ENCODE measurements around the gene BMX. TPM values are rescaled to one million over a fixed set of nuclear protein-coding genes. Genes with fewer than 3 reads are reported as not detected.

Gene BMX
- total and polyA plus RNA-seq, 9 donors: 1.5 to 2.5 (median 2.0) TPM

DNA sequence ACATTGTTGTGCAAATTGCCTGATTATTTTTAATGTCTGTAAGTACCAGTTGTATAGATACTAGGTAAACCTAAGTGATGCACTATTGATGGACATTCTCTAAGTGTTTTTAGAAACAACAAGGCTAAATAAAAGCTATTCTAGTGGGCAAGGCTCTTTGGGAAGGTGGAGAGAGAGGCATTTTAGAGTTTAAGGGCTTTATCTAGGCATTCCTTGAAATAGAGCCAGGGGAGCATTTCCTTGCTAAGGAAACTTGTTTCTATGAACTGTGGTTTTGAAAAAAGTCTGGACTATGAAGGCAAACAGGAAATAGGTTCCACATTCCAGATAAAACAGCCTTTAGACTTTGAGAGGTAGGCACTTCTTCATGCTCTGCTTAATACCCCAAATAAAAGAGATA lies 23.8 kb downstream of the BMX start:
- H3K27me3 ChIP-seq (ENCODE audit: control insufficient read depth, insufficient read depth, low read length): peaks cover 7% of the 10 kb centered on the region
- peak; percentile 11 for DNase-seq

DNA sequence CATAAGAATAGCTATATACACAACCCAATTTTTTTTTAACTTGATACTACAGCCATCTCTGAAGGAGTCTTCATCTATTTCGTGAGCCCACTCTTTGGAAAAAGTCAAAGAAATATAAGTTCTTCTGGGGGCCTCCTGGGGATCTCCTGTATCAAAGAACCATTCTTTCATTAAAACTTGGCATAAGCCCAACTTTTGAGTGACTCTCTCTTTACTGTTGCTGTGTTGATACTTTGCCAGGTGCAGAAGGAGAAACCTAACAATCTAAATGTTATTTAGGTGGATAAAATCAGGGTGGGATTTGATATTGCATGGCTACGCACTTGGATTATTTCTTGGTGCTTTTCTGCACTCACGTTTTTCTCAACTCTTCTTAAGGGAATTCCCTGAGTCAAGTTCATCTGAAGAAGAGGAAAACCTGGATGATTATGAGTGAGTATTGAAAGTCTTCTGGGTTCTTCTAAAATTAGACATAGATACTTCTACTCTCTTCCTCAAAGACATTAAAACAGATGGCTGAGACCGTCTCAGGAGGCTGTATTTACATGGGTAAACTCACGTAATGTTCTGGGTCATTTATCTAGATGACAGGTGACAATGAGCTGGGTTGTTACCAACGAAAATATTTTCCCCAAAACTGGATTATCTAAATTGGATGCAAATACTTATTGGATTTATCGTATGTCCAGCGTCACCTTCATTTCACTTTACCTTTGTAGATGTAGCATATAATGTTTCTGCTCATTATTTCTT lies 25.2 kb downstream of the BMX start:
- H3K9me3 ChIP-seq (replicated peaks; ENCODE audit: control insufficient read depth, low read depth, low read length): no peaks in the 10 kb centered on the region
- no peak overlapping the region for H3K27ac ChIP-seq (ENCODE audit: low read length)
- no peak overlapping the region for H3K4me3 ChIP-seq (ENCODE audit: low read length)
- no peaks in the 10 kb centered on the region for H3K4me1 ChIP-seq (ENCODE audit: control insufficient read depth, insufficient read depth, low read length)
- H3K36me3 ChIP-seq (ENCODE audit: control insufficient read depth, insufficient read depth, low read length): no peaks in the 10 kb centered on the region
- peaks cover 13% of the 10 kb centered on the region for H3K27me3 ChIP-seq (ENCODE audit: control insufficient read depth, insufficient read depth, low read length)
- no peak for DNase-seq
- WGBS (ENCODE audit: insufficient coverage): no CpG with 5 or more reads among the region's 8 CpGs

More for the DNA sequence above, 23.8 kb downstream of the BMX start:
- Histone ChIP-seq H3K36me3 (ENCODE audit: control insufficient read depth, insufficient read depth, low read length) (no peaks in the 10 kb centered on the region), H3K27ac (ENCODE audit: low read length) (no peak overlapping the region), H3K9me3 (replicated peaks; ENCODE audit: control insufficient read depth, low read depth, low read length) (no peaks in the 10 kb centered on the region), H3K4me3 (ENCODE audit: low read length) (no peak overlapping the region), H3K4me1 (ENCODE audit: control insufficient read depth, insufficient read depth, low read length) (no peaks in the 10 kb centered on the region)

DNA sequence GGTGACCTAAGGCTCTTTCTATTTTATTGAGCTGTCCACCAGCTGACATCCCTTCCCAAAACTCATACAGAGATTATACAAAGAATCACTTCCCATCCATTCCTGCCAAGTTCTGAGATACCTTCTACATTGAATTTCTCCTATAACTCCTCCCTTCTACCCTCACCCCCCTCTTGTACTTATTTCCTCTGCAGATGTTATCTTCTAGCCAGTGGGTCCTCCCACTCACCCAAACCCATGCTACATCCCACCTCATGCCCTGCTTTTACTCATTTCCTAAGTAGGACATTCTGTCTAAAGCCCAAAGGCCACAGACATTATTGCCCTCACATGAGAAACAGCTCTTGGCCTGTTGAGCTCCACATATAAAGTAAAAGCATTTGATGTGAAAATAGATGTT lies 28.6 kb downstream of the BMX start:
- Histone ChIP-seq H3K9me3 (replicated peaks; ENCODE audit: control insufficient read depth, low read depth, low read length) (no peaks in the 10 kb centered on the region), H3K27me3 (ENCODE audit: control insufficient read depth, insufficient read depth, low read length) (peaks cover 12% of the 10 kb centered on the region), H3K36me3 (ENCODE audit: control insufficient read depth, insufficient read depth, low read length) (no peaks in the 10 kb centered on the region), H3K4me1 (ENCODE audit: control insufficient read depth, insufficient read depth, low read length) (no peaks in the 10 kb centered on the region), H3K27ac (ENCODE audit: low read length) (no peak overlapping the region), H3K4me3 (ENCODE audit: low read length) (no peak overlapping the region)
- DNase-seq: no peak

GRCh38 chrX:15530318-15530717 lies 29.7 kb downstream of the BMX start:
- H3K27ac ChIP-seq (ENCODE audit: low read length): no peak overlapping the region
- H3K36me3 ChIP-seq (ENCODE audit: control insufficient read depth, insufficient read depth, low read length): no peaks in the 10 kb centered on the region
- no peaks in the 10 kb centered on the region for H3K9me3 ChIP-seq (replicated peaks; ENCODE audit: control insufficient read depth, low read depth, low read length)
- WGBS (ENCODE audit: insufficient coverage): 53% methylated on average over 4 of the region's 6 CpGs
- no peaks in the 10 kb centered on the region for H3K4me1 ChIP-seq (ENCODE audit: control insufficient read depth, insufficient read depth, low read length)
- peaks cover 12% of the 10 kb centered on the region for H3K27me3 ChIP-seq (ENCODE audit: control insufficient read depth, insufficient read depth, low read length)
- H3K4me3 ChIP-seq (ENCODE audit: low read length): no peak overlapping the region
- DNase-seq: no peak

DNA sequence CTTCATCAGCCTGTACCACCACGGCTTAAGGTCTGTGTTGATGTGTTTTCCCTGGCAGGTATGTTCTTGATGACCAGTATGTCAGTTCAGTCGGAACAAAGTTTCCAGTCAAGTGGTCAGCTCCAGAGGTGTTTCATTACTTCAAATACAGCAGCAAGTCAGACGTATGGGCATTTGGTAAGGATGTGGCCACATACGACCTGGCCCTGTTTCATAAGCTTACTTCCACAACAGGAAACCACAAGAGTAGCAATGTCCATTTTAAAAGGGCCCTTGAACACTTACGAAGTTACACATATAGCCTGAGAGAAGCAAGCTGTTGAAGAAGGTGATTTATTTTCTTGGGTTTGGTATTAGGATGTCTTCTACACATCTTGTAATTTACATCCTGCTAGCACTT lies 46.1 kb downstream of the BMX start:
- Histone ChIP-seq H3K27ac (ENCODE audit: low read length) (no peak overlapping the region), H3K9me3 (replicated peaks; ENCODE audit: control insufficient read depth, low read depth, low read length) (no peaks in the 10 kb centered on the region), H3K4me3 (ENCODE audit: low read length) (no peak overlapping the region), H3K36me3 (ENCODE audit: control insufficient read depth, insufficient read depth, low read length) (no peaks in the 10 kb centered on the region), H3K4me1 (ENCODE audit: control insufficient read depth, insufficient read depth, low read length) (no peaks in the 10 kb centered on the region), H3K27me3 (ENCODE audit: control insufficient read depth, insufficient read depth, low read length) (peaks cover 34% of the 10 kb centered on the region)
- 40% methylated on average over 1 of the region's 5 CpGs for WGBS (ENCODE audit: insufficient coverage)
- DNase-seq: no peak

GRCh38 chrX:15547356-15547755 lies 46.7 kb downstream of the BMX start:
- no peaks in the 10 kb centered on the region for H3K9me3 ChIP-seq (replicated peaks; ENCODE audit: control insufficient read depth, low read depth, low read length)
- WGBS (ENCODE audit: insufficient coverage): no CpG with 5 or more reads among the region's 2 CpGs
- H3K4me3 ChIP-seq (ENCODE audit: low read length): no peak overlapping the region
- H3K36me3 ChIP-seq (ENCODE audit: control insufficient read depth, insufficient read depth, low read length): no peaks in the 10 kb centered on the region
- H3K27ac ChIP-seq (ENCODE audit: low read length): no peak overlapping the region
- DNase-seq: no peak
- H3K4me1 ChIP-seq (ENCODE audit: control insufficient read depth, insufficient read depth, low read length): no peaks in the 10 kb centered on the region
- H3K27me3 ChIP-seq (ENCODE audit: control insufficient read depth, insufficient read depth, low read length): peaks cover 31% of the 10 kb centered on the region

GRCh38 chrX:15549189-15550012 lies 48.8 kb downstream of the BMX start:
- no peak overlapping the region for H3K27ac ChIP-seq (ENCODE audit: low read length)
- H3K36me3 ChIP-seq (ENCODE audit: control insufficient read depth, insufficient read depth, low read length): no peaks in the 10 kb centered on the region
- H3K4me3 ChIP-seq (ENCODE audit: low read length): no peak overlapping the region
- no peaks in the 10 kb centered on the region for H3K4me1 ChIP-seq (ENCODE audit: control insufficient read depth, insufficient read depth, low read length)
- H3K27me3 ChIP-seq (ENCODE audit: control insufficient read depth, insufficient read depth, low read length): peaks cover 34% of the 10 kb centered on the region
- H3K9me3 ChIP-seq (replicated peaks; ENCODE audit: control insufficient read depth, low read depth, low read length): no peaks in the 10 kb centered on the region
- WGBS (ENCODE audit: insufficient coverage): 64% methylated on average over 5 of the region's 8 CpGs
- no peak for DNase-seq

- WGBS (ENCODE audit: insufficient coverage): no CpG with 5 or more reads among the region's 3 CpGs
- DNase-seq: no peak
- Histone ChIP-seq H3K36me3 (ENCODE audit: control insufficient read depth, insufficient read depth, low read length) (no peaks in the 10 kb centered on the region), H3K9me3 (replicated peaks; ENCODE audit: control insufficient read depth, low read depth, low read length) (no peaks in the 10 kb centered on the region), H3K27me3 (ENCODE audit: control insufficient read depth, insufficient read depth, low read length) (peaks cover 24% of the 10 kb centered on the region), H3K4me1 (ENCODE audit: control insufficient read depth, insufficient read depth, low read length) (no peaks in the 10 kb centered on the region), H3K27ac (ENCODE audit: low read length) (no peak overlapping the region), H3K4me3 (ENCODE audit: low read length) (no peak overlapping the region)
These were observed 58.6 kb downstream of the BMX start for GRCh38 chrX:15559227-15559626.

- no peaks in the 10 kb centered on the region for H3K36me3 ChIP-seq (ENCODE audit: control insufficient read depth, insufficient read depth, low read length)
- no peak overlapping the region for H3K4me3 ChIP-seq (ENCODE audit: low read length)
- H3K4me1 ChIP-seq (ENCODE audit: control insufficient read depth, insufficient read depth, low read length): no peaks in the 10 kb centered on the region
- H3K9me3 ChIP-seq (replicated peaks; ENCODE audit: control insufficient read depth, low read depth, low read length): no peaks in the 10 kb centered on the region
- H3K27ac ChIP-seq (ENCODE audit: low read length): no peak overlapping the region
- no peak for DNase-seq
- 46% methylated on average over 2 of the region's 3 CpGs for WGBS (ENCODE audit: insufficient coverage)
- peaks cover 33% of the 10 kb centered on the region for H3K27me3 ChIP-seq (ENCODE audit: control insufficient read depth, insufficient read depth, low read length)
These were observed 60.3 kb downstream of the BMX start for GRCh38 chrX:15560924-15561323.

DNA sequence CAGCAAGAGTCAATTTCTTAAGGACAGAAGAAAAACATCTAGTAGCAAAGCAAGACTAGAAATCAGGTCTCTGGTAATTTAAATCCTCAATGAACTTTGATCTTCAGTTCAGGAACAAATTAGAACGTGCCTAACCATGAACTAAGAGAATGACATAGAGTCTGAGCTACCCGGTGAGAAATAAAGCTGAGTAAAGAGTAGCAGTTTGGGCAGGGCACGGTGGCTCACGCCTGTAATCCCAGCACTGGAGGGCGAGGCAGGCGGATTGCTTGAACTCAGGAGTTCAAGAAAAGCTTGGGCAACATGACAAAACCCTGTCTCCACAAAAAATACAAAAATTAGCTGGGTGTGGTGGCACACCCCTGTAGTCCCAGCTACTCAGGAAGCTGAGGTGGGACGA lies 62.4 kb downstream of the BMX start:
- no peaks in the 10 kb centered on the region for H3K9me3 ChIP-seq (replicated peaks; ENCODE audit: control insufficient read depth, low read depth, low read length)
- no peak overlapping the region for H3K4me3 ChIP-seq (ENCODE audit: low read length)
- WGBS (ENCODE audit: insufficient coverage): 74% methylated on average over 5 of the region's 7 CpGs
- no peaks in the 10 kb centered on the region for H3K36me3 ChIP-seq (ENCODE audit: control insufficient read depth, insufficient read depth, low read length)
- H3K27ac ChIP-seq (ENCODE audit: low read length): no peak overlapping the region
- H3K4me1 ChIP-seq (ENCODE audit: control insufficient read depth, insufficient read depth, low read length): no peaks in the 10 kb centered on the region
- DNase-seq: no peak
- peaks cover 43% of the 10 kb centered on the region for H3K27me3 ChIP-seq (ENCODE audit: control insufficient read depth, insufficient read depth, low read length)

Data from muscle of leg (tissue), 11 donors.